Esophagus muscularis mucosa (tissue), 4 donors: ENCODE results near the gene PALMD.

Experiments used
- EP300 ChIP-seq: sonication (generic); formaldehyde crosslinking; IDR thresholded peaks from one replicate; pipeline ENCODE4 v1.6.1; 2017; ENCODE audit warnings: antibody characterized with exemption
- POLR2A ChIP-seq: fragments of 450-650 bp; IDR thresholded peaks from one replicate; pipeline ENCODE4 v1.6.1; 2017; ENCODE audit warnings: antibody characterized with exemption, moderate library complexity, mild to moderate bottlenecking, low read depth
- POLR2AphosphoS5 ChIP-seq, 2 donors: sonication (generic); formaldehyde crosslinking; IDR thresholded peaks; one replicate each; pipeline ENCODE4 v1.6.1; 2017; ENCODE audit warnings: antibody characterized with exemption in 2 of 2
- TF ChIP-seq, protein P1 (sequence below), 3 experiments: fragments of 200-600 bp in 2 of 3; fragments of 450-650 bp in 1 of 3; sonication (generic) in 2 of 3; IDR thresholded peaks; one replicate each; pipeline ENCODE4 v1.5.1; 2017 to 2019; ENCODE audit warnings: antibody characterized with exemption in 3 of 3, mild to moderate bottlenecking in 2 of 3, moderate library complexity in 1 of 3

- TF ChIP-seq, protein P1, sequence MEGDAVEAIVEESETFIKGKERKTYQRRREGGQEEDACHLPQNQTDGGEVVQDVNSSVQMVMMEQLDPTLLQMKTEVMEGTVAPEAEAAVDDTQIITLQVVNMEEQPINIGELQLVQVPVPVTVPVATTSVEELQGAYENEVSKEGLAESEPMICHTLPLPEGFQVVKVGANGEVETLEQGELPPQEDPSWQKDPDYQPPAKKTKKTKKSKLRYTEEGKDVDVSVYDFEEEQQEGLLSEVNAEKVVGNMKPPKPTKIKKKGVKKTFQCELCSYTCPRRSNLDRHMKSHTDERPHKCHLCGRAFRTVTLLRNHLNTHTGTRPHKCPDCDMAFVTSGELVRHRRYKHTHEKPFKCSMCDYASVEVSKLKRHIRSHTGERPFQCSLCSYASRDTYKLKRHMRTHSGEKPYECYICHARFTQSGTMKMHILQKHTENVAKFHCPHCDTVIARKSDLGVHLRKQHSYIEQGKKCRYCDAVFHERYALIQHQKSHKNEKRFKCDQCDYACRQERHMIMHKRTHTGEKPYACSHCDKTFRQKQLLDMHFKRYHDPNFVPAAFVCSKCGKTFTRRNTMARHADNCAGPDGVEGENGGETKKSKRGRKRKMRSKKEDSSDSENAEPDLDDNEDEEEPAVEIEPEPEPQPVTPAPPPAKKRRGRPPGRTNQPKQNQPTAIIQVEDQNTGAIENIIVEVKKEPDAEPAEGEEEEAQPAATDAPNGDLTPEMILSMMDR (IDR thresholded peaks at IDR 0.05) = no peak
- TF ChIP-seq EP300 (no peak), POLR2A (no peak), POLR2AphosphoS5 (IDR thresholded peaks at IDR 0.05) (no peak)
Observed at GRCh38 chr1:99727575-99728185, 81.8 kb downstream of the PALMD start.
